Measurements from ENCODE around the gene ATPAF1.
"Not testable (repeated sequence)": the region's sequence is repeated elsewhere in the genome, so short reads cannot be mapped to it uniquely, and the experiment has no call there.

The ATPAF1 gene

DNA sequence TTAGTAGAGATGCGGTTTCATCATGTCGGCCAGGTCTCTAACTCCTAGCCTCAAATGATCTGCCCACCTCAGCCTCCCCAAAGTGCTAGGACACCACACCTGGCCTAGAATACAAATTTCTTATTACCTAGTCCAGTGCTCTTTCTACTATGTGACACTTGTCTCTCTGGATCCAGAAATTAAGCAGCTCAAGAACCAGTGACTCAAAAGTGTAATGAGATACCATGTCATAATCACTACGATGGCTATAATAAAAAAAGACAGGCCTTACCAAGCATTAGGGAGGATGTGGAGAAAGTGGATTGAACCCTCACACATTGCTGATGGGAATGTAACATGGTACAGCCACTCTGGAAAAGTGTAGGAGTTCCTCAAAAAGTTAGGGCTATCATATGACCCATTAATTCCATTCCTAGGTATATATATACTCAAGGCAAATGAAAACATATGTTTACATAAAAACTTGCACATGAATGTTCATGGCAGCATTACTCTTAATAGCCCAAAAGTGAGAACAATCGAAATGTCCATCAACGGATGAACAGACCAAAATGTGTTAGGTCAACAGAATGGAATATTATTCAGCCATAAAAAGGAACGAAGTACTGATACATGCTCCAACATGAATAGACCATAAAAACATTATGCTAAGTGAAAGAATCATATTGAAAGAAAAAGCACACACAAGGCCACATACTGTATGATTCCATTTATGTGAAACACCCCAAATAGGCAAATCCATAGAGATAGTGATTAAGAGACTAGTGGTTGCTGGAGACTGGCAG is 11.8 kb upstream of the ATPAF1 start:
- no peak for DNase-seq

DNA sequence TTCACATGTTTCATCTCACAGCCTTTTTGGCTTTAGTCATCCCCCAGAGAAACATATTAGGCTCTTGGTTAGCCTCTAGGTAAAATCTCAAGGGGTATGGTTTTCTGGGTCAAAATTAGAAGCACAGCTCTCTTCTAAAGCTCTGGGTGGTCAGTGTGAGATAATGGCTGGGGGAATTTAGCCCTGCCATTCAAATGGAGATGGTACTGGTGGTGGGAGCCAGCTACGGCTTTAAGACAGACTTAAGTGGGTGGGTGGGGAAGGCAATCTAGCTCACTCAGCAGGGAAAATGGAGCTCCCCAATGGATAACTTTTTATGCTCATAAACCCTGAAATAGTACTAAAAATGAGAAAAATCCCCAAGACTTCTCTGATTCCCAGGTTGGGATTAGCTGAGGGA is 9.2 kb upstream of the ATPAF1 start:
- no peak for DNase-seq

DNA sequence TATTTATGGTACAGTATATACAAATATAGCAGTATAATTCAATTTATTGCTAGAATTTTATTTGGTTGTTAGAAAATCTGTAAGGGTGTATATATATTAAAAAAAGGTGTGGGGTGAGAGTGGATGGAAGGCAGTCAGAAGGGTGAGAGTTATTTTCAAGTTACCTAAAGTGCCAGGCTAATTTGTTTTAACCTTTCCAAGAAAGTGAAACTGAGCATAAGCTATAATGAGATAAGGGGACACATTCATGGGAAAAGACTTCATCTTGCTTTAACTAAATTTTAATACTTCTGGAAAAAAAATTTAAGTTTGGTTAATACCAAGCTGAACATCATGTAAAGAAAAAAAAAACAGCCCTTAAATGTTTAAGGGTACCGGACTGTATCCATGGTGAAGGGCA is 8.4 kb upstream of the ATPAF1 start:
- DNase-seq, result no peak

DNA sequence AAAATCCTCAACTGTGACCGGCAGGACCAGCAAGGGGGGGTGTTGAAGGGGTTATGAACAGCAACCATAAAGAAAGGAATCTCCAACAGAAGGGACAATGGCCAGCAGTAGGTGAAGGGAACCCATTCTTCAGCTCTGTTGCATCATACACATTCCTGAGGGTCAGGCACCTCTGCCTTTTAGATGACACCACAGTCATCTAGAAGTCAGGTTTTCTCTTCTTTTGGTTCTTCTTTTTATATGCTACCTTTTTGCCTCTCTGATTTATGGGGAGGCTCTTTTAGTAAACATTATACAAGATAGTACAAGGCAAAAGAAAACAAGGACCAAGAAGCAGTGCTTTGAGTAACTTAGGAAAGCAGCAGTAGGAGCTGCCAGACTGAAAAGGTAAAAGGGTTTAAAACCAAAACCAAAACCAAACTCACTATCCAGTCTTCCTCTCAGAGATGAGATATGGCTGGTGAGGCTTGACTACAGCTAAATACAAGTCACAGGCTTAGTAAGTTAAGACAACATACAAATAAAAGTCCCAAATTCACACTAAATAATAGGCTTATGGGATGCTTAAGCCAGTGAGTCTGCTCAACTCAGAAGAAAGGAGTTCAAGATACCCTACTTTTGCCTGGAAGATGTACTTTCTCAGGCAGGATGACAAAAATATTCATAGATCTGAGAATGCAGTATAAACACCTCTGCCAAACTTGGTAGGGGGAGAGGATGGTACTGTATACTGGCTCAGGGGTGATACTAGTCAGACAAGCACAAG is 7.6 kb upstream of the ATPAF1 start:
- DNase-seq, result peak; percentile 34

DNA sequence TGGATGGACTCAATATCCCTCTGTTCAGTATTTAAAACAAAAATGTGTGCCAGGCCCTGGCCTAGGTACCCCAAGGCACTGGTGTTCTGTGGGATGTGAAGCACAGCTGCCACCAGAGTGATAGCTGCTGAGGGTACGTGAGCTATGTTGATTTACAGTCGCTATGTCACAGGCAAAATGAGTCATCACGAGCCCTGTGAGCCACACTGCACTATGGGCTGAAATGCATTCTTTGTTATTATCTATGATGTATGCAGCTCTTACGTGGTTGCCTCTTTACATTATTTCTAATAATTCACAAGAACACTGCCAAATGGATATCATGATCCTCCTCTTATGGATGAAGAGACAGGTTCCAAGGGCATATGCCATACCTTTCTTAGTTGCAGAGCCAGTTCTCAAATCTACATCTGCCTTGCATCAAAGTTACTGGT is 5.6 kb upstream of the ATPAF1 start:
- DNase-seq, result peak; percentile 43

DNA sequence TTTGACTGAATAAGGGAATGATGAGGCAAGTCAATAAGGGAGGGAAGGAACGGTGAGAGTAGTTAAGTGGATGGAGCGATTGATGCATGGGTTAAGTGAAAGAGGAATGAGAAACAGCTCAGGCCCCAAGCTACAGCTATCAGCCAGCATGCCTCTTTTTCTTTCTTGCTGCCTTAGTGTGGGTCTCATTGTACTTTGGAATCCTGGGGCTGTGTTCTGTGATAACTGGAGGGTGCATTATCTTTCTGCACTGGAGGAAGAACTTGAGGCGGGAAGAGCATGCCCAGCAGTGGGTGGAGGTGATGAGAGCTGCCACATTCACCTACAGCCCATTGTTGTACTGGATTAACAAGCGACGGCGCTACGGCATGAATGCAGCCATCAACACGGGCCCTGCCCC is 4.5 kb upstream of the ATPAF1 start:
- no peak for DNase-seq

DNA sequence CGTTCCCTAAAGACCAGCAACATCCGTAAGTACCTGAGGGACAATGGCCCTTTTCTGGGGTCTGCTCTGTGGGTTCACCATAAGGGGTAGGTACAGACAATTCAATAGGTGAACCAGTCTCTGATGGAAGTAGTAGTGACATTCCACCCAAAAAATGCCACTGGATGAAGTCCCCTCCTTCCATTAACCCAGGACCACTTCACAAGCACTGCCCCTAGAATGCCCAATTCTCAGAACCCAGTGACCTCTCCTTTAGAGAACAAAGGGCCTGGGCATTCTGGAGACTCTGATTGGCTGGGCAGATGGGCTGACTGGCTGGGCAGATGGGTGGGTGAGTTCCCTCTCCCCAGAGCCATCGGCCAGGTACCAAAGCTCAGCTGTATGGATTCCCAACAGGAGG is 3.4 kb upstream of the ATPAF1 start, which contains the start of gene TEX38:
Gene TEX38 (plus strand): TSS at position 301 of the 400 bp plus-strand sequence. CDS start 81 bp downstream, at position 382.
- DNase-seq, result no peak

DNA sequence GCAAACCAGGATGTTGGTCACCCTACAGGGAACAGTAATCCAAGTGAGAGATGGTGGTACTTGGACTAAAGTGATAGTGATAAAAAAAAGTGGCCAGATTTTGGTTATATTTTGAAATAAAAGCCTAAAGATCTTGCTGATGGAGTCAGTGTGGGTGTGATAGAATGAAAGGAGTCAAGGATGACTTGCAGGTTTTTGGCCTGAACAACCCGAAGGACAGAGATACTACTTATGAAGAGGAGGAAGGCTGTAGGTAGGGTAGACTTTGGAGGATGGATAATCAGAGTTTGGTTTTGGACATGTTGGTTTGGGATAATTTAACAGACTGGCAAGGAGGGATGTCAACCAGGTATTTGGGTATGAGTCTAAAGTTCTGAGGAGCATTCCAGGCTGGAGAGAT is 2.0 kb upstream of the ATPAF1 start:
- no peak for DNase-seq

DNA sequence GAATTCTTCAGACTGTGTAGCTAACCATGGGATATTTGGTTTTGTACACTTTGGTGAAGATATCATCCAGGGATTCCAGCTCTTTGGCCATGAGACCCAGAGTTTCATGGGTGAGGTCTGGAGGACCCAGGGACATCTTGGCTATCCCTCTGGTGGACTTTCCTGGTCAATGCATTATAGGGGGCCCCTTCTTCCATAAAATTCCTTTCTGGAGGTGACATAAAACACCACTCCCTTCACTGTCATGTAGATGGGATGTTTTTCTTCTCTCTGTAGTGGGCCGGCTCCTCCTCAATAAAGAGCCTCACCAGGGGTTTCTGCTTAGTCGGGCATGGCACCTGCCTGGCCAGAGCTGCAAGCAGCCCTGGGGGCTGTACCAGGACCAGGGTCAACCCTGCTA is 2.2 kb downstream of the ATPAF1 start:
- no peak for DNase-seq

DNA sequence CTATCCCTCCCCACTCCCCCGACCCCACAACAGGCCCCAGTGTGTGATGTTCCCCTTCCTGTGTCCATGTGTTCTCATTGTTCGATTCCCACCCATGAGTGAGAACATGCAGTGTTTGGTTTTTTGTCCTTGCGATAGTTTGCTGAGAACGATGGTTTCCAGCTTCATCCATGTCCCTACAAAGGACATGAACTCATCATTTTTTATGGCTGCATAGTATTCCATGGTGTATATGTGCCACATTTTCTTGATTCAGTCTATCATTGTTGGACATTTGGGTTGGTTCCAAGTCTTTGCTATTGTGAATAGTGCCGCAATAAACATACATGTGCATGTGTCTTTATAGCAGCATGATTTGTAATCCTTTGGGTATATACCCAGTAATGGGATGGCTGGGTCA is 5.2 kb downstream of the ATPAF1 start:
- DNase-seq, result not testable (repeated sequence)

DNA sequence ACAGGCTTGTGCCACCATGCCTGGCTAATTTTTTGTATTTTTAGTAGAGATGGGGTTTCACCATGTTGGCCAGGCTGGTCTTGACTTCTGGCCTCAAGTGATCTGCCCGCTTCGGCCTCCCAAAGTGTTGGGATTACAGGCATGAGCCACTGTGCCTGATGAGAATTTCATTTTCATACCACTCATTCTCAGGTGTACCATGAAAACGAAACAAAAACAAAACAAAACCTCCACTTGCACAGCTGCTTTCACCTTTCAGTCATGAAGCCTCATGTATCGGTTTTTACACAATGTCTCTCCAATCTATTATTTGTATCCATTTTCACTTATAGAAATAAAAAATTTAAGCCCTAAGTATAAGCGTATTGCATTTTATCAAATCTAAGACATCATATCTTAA is 8.0 kb downstream of the ATPAF1 start:
- not testable (repeated sequence) for DNase-seq

DNA sequence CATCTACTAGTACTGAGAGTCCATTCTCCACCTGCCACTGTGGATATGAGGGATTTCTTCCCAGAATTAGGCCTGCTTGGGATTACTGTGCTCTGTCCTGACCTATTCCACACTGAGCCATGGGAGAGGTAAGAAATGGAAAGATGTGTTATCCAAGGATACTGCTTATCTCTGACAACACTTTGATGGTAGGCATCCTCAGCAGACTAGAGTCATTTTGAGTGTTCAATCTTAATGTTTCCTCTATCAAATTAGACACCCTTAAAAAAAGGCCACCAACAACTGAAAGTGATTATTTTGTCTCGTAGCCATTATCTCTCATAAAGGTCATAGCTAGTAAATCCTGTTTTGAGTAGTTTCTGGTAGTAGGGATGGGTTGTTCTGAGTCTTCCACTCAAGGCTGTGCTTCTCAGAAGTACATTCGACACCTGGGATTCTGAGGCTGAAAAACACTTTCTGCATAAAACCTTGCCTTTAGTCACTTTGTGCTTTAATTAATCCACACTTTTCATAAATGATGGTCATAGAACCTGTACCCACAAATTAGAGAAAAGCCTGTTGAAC is 8.8 kb downstream of the ATPAF1 start:
- no peak for DNase-seq

DNA sequence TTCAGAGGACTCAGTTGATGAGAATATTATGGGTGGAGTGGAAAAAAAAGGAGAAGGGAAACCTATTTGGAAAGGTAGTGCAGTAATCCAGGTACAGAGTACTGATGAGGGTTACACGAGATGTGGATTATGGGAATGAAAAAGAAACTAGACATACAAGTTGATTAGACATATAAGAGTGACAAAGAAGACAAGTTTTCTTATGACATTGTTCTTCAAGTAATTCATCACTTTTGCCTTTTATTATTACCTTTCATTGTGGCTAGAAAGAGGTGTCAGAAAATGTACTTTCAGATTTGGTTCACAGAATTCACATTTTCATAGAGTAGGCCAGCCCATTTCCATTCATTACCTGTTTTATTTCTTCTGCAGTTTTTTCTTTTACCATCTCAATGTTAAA is 10.4 kb downstream of the ATPAF1 start:
- no peak for DNase-seq

DNA sequence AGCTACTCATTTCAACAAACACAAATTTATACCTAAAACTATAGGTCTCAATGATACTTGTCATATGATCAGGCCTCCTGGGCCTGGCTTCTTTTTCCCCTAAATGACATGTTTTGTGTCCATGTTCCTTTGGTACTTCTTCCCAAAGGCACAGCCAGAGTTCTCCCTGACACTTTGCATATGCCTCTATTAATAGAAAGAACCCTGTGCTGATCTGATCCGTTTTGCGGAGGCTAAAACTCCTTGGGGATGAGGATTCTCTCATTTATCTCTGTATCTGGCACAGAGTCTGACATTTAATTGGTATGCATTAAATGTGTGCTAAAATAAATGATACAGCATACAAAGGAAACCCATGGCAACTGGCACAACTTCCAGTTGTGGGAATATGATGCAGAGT is 11.5 kb downstream of the ATPAF1 start:
- DNase-seq, result no peak

DNA sequence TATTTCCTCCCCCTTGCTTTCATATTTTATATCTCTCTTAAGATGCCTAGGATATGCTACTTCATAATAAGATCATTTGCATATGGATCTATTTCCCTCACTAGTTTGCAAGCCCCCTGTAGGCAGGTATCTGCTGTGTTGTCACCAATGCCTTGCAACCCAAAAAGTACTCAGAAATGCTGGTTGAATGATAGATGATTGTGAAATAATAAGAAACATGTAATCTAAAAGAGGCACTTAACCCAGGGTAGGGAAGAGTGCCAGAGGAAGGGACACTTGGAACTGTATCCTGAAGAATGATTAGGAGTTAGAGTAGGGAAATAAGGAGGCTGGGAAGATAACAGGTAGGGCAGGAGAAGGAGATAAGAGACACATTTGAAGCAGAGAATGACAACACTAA is 12.3 kb downstream of the ATPAF1 start:
- no peak for DNase-seq

DNA sequence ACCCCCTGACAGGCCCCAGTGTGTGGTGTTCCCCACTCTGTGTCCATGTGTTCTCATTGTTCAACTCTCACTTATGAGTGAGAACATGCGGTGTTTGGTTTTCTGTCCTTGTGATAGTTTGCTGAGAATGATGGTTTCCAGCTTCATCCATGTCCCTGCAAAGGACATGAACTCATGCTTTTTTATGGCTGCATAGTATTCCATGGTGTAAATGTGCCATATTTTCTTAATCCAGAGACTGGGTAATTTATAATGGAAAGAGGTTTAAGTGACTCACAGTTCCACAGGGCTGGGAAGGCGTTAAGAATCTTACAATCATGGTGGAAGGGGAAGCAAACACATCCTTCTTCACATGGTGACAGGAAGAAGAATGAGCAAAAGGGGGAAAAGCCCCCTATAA is 13.5 kb downstream of the ATPAF1 start:
- not testable (repeated sequence) for DNase-seq

DNA sequence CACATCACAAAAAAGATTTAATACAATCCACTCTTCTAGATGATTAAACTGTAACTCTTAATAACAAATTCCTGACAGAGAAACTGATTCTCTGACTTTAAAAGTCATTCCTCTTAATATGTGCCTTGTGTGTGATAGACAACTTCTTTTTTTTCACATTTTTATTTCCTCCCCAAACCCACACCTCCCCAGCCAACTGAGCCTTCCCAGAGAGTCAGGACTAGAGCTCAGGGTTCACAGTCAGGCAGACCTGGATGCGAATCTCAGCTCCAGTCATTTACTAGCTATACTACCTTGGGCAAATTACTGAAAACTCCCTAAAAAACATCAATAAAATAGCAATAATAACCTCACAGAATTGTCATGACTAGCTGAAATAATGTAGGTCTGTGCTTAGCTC is 14.2 kb downstream of the ATPAF1 start:
- no peak for DNase-seq

DNA sequence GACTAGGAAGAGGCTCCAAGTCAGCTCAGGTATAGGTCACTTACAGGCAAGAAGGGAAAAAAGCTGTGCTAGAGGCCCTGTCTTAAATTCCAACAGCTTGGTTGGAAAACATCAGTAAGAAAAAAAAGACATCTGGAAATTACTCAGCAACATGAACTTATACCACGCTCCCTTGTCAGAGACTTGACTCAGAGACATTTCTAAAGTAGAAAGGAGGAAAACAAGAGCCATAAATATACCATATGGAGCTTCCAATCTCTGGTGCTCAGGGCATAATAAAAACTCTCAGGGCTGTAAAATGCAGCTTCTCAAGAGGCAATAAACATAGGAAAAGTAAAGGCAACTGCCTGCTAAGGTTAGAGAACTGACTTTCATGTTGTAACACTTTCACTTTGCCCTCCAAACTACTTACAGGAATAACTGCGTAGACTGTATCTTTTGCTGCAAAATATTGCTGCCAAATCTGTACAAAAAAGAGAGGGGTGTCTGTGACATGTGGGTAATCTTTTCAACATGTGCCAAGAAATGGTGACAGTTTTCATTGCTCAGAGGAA is 14.7 kb downstream of the ATPAF1 start:
- no peak for DNase-seq

DNA sequence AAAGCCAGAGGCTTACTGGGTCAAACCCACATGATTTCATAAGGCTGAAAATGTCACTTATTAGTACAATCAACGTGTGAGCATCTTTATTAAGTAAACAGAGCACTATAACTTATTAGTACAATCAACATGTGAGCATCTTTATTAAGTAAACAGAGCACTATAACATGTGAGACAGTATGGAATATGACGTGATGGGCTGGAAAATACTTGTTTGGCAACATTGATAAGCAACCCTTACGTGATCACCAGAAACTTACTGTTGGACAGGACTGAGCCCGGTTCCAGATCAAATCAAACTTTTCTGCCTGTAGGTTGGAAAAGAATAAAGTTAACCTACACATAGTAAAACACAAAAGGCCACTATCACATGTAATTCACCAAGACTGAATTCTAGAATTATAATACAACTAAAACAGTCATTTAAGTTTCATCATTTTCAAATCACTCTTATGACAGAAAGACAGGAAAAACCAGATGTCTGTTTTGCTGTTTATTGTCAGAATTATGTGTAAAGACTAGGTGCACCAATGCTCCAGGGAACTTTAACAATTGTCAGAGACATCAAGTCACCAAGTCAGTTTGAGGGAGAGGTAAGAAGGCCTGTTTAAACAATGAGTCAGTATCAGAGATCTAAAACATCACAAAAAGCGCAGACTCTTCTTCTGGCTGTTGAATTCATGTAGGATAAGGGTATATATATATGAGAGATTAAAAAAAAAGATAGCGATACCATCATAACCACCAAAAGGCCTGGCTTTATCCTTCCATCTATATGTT is 15.7 kb downstream of the ATPAF1 start:
- no peak for DNase-seq

DNA sequence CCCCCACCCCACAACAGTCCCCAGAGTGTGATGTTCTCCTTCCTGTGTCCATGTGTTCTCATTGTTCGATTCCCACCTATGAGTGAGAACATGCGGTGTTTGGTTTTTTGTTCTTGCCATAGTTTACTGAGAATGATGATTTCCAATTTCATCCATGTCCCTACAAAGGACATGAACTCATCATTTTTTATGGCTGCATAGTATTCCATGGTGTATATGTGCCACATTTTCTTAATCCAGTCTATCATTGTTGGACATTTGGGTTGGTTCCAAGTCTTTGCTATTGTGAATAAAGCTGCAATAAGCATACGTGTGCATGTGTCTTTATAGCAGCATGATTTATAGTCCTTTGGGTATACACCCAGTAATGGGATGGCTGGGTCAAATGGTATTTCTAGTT is 17.0 kb downstream of the ATPAF1 start:
- DNase-seq, result not testable (repeated sequence)

DNA sequence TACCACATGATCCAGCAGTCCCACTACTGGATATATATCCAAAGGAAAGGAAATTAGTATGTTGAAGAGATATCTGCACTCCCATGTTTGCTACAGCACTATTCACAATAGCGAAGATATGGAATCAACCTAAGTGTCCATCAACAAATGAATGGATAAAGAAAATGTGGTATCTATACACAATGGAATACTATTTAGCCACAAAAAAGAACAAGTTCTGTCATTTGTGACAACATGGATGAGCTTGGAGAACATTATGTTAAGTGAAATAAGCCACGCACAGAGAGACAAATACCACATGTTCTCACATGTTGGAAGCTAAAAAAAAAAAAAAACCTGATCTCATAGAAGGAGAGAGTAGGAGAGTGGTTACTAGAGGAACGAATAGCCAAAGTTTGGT is 17.7 kb downstream of the ATPAF1 start:
- DNase-seq, result no peak

DNA sequence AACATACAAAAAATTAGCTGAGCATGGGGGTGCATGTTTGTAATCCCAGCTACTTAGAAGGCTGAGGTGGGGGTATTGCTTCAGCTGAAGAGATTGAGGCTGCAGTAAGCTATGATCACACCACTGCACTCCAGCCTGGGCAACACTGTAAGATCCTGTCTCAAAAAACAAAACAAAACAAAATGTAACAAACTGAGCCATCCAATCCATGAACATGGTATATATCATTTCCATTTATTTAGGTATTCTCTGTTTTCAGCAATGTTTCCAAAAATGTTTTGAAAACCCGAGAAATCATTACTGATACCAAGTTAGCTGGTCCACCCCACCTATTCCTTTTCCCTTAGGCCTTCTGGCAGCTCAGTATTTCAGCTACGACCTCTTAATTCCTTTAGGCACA is 18.4 kb downstream of the ATPAF1 start:
- no peak for DNase-seq

DNA sequence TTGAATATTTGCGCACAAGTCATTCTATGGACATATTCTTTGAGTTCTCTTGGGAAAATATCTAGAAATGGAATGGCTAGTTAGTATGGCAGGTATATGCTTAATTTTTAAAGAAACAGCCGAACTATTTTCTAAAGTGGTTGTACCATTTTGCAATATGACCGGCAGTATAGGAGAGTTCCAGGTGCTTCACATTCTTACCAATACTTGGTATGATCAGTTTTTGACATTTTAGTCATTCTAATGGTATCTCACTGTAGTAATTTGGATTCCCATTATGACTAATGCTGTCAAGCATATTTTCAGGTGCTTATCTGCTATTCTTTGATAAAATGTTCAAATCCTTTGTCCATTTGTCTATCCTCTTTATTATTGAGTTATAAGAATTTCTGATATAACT is 20.6 kb downstream of the ATPAF1 start:
- DNase-seq, result peak; percentile 20
